ELF-1 (cell line): ENCODE measurements around the gene CPEB3.

Experiments
- DNase-seq: peaks from one replicate; pipeline ENCODE4 v3.0.0-alpha.2; 2016; ENCODE audit warnings: low read depth, low spot score

CPEB3 gene

GRCh38 chr10:92290837-92291615 is at the start of gene CPEB3, which contains the start of gene MARCHF5:
Gene CPEB3 (minus strand): TSS chr10:92291078. CDS start chr10:92240350, 50,728 bp downstream.
Gene MARCHF5 (plus strand): TSS chr10:92291167. CDS start chr10:92291495, 328 bp downstream.
- DNase-seq, result peak; percentile 99

GRCh38 chr10:92329927-92330326 is 39.0 kb upstream of the CPEB3 start:
- DNase-seq, result peak; percentile 26

DNA sequence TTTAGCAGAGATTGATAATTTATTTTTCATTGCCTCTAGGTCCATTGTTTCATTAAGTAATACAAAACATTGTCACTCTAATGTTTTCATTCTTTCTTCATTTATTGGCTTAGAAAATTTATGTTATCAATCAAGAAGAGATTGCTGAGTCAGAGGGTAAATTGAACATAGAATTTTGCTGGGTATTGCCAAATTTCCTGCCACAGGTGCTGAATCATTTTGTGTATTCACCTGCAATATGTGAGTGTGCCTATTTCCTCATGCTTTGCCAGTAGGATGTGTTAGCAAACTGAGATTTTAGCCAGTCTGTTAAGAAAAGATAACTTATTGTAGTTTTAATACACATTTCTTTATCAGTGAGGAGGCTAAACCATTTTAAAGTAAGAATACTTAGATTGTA is 38.1 kb upstream of the CPEB3 start:
- DNase-seq, result no peak

DNA sequence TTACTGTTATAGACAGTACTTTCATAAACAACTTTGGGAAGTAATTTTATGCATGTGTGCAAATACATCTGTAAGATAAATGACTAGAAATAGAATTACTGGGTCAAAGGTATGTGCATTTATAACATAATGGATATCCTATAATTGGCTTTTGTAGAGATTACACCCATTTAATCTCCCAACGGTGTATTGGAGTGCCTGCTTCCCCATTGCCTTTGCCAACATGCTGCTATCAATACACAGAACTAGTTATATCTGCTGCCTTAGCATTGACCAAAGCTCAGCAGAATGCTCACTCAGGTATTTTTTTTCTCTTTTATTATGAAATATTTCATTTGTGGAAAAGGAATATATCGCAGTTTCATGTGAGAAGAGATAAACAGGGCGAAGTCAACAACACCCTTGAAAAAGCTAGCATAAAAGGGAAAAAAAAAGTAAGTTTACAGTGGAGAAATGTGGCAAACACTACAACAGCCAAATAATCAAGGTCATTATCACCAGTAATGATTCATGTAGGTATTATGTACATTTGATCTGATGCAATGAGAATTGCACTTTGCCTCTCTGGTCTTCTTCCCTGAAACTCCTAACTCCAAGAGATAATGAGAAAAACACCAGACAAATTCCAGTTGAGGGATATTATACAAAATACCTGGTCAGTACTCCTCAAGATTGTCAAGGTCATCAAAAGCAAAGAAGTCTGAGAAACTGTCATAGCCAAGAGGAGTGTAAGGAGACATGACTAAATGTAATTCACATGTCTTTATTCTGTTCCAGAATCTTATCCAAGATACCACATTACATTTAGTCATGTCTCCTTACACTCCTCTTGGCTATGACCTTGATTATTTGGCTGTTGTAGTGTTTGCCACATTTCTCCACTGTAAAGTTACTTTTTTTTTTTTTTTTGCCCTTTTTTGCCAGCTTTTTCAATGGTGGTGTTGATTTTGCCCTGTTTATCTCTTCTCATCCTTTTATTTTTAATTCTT is 36.9 kb upstream of the CPEB3 start:
- no peak for DNase-seq

- DNase-seq, result no peak
Measured at GRCh38 chr10:92323079-92323478, 32.2 kb upstream of the CPEB3 start.

DNA sequence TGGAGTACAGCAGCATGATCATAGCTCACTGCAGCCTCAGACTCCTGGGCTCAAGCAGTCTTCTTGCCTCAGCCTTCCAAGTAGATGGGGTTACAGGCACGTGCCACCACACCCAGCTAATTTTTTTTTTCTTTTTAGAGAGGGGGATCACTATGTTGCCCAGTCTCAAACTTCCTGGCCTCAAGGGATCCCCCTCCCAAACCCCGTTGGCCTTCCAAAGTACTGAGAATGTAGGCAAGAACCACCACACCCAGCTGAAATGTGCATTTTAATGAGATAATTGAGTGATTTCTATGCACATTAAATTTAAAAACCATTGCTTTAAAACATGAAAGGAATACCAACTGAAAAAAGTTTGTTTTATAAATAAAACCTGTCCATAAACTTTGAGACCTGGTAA is 25.7 kb upstream of the CPEB3 start:
- DNase-seq, result no peak

DNA sequence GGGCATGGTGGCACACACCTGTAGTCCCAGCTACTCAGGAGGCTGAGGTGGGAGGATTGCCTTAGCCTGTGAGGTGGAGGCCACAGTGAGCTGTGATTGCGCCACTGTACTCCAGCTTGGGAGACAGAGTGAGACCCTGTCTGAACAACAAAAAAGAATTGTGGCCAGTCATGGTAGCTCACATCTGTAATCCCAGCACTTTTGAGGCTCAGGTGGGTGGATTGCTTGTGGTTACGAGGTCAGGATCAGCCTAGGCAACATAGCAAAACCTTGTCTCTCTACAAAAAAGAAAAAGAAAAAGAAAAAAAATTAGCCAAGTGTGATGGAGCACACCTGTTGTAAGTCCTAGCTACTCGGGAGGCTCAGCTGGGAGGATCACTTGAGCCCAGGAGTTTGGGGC is 22.9 kb upstream of the CPEB3 start:
- no peak for DNase-seq

- no peak for DNase-seq
Measured at GRCh38 chr10:92309272-92309671, 18.4 kb upstream of the CPEB3 start.

GRCh38 chr10:92305133-92306072 is 14.5 kb upstream of the CPEB3 start:
- DNase-seq, result no peak

DNA sequence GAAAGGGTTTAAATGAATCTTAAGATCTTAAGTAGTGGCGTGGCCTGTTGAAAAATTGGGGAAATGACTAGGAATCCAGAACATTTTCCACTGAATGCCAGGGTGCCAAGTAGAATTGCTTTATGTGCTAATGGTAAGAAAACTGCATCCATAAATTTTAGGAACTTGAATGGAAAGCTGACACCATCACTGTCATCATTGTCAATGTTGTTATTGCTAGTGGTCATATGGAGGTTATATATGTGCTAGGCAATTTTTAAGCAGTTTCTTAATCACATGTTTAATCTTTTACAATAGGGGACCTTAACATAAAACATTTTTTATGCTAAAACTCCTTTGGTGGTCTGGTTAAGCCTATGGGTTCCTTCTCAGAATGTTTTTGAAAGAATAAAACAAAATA is 13.2 kb upstream of the CPEB3 start:
- DNase-seq, result no peak

DNA sequence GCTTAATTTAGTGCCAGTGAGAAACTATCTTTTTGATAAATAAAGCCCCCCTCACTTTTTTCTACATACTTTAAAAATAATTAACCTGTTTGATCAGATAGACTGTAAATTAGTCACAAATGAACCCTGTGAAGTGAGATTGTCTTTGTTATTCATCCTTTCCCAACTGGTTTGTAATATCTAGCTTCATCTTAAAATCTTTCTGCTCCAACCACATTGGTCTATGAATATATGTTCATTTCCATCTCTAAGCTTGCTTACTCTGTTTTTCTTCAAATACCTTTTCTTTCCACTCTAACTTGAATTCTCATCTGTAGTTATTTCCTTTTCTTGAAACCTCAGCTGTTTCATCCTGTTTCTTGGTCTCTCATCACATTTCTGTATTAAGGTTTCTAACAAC is 12.2 kb upstream of the CPEB3 start:
- DNase-seq, result no peak

- DNase-seq, result no peak
Measured at GRCh38 chr10:92298487-92298886, 7.6 kb upstream of the CPEB3 start.

- peak; percentile 21 for DNase-seq
Measured at GRCh38 chr10:92291921-92292845, 1.3 kb upstream of the CPEB3 start.

GRCh38 chr10:92291616-92291865 is 663 bp upstream of the CPEB3 start:
- no peak for DNase-seq

- peak; percentile 56 for DNase-seq
Measured at GRCh38 chr10:92290076-92290836, 622 bp downstream of the CPEB3 start.

DNA sequence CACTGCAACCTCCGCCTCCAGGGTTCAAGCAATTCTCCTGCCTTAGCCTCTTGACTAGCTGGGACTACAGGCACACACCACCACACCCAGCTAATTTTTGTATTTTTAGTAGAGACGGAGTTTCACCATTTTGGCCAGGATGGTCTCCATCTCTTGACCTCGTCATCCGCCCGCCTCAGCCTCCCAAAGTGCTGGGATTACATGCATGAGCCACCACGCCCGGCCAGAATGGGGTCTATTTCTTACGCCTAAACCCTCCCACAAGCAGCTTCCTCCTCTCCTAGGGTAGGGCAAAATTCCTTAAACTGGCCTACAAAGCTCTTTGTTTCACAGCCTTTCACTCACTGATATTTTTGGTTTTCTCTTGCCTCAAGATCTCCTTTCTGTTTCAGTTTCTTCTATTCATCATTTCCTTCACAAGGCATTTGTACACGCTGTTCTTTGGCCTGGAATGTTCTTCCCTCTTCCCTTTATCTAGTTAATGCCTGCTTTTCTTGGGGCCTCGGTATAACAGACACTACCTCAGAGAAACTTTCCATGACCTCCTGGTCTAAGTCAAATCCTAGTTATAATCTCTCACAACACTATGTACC is 6.7 kb downstream of the CPEB3 start:
- no peak for DNase-seq

DNA sequence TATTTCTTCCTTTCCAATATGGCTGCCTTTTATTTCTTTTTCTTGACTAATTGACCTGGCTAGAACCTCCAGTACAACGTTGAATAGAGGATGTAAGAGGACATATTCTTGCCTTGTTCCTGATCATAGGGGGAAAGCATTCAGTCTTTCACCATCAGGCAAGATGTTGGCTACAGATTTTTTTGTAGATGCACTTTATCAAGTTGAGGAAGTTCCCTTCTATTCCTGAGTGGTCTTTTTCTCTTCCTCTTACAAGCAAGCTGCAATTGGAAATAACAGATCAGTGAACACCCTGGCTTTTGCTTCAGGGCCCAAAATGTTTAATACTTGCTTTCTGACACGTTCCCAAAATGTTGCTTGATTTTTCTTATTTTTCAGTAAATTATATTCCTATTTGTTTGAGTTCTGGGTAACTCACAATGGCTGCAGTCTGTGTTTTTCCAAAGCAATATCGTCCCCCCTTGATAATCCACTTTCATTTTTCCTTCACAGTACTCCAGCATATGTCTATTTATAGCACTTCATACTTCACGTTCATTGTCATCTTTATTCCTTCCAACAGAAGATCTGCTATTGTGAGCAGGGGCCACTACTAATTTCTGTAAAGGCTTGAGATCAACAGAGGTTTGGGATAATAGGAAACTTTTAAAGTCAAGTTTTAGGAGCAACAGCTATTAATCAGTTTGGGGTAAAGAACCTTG is 11.7 kb downstream of the CPEB3 start:
- DNase-seq, result no peak

- no peak for DNase-seq
Measured at GRCh38 chr10:92274071-92274470, 16.8 kb downstream of the CPEB3 start.

- no peak for DNase-seq
Measured at GRCh38 chr10:92268748-92269147, 22.1 kb downstream of the CPEB3 start.
